HG03442 (cell line): ENCODE measurements around the gene CMTM7.

Source experiments
- ATAC-seq: cut with Tn5 transposase; IDR thresholded peaks from one replicate; pipeline ENCODE4 v1.9.1; 2021; ENCODE audit warnings: mild to moderate bottlenecking, moderate library complexity; ENCODE audit not compliant: unreplicated experiment

The CMTM7 gene

GRCh38 chr3:32391643-32392535 is at the start of gene CMTM7:
TSS of gene CMTM7 (plus strand) at chr3:32391853. CDS start at chr3:32391907, 54 bp downstream.
- ATAC-seq: peak; percentile 35

GRCh38 chr3:32347343-32348125 is 44.1 kb upstream of the CMTM7 start:
- ATAC-seq: no peak

- ATAC-seq: no peak
Measured at GRCh38 chr3:32349184-32349583, 42.5 kb upstream of the CMTM7 start.

- ATAC-seq: no peak
Measured at GRCh38 chr3:32352563-32352962, 39.1 kb upstream of the CMTM7 start.

GRCh38 chr3:32353351-32353750 is 38.3 kb upstream of the CMTM7 start:
- ATAC-seq: no peak

GRCh38 chr3:32354362-32354778 is 37.3 kb upstream of the CMTM7 start:
- no peak for ATAC-seq

GRCh38 chr3:32355751-32356291 is 35.8 kb upstream of the CMTM7 start:
- ATAC-seq: no peak

- no peak for ATAC-seq
Measured at GRCh38 chr3:32359766-32360492, 31.7 kb upstream of the CMTM7 start.

GRCh38 chr3:32360493-32360827 is 31.2 kb upstream of the CMTM7 start:
- no peak for ATAC-seq

GRCh38 chr3:32366638-32367397 is 24.8 kb upstream of the CMTM7 start:
- ATAC-seq: no peak

GRCh38 chr3:32367442-32367841 is 24.2 kb upstream of the CMTM7 start:
- no peak for ATAC-seq

GRCh38 chr3:32371461-32372212 is 20.0 kb upstream of the CMTM7 start:
- ATAC-seq: no peak

- ATAC-seq: no peak
Measured at GRCh38 chr3:32372213-32372490, 19.5 kb upstream of the CMTM7 start.

- no peak for ATAC-seq
Measured at GRCh38 chr3:32373276-32373675, 18.4 kb upstream of the CMTM7 start.

- ATAC-seq: no peak
Measured at GRCh38 chr3:32373844-32374243, 17.8 kb upstream of the CMTM7 start.

GRCh38 chr3:32374788-32375595 is 16.7 kb upstream of the CMTM7 start:
- peak; percentile 66 for ATAC-seq

GRCh38 chr3:32375596-32375930 is 16.1 kb upstream of the CMTM7 start:
- ATAC-seq: no peak

GRCh38 chr3:32376115-32376514 is 15.5 kb upstream of the CMTM7 start:
- ATAC-seq: no peak

GRCh38 chr3:32379831-32380500 is 11.7 kb upstream of the CMTM7 start:
- ATAC-seq: no peak
